ENCODE measurements around the gene PTBP3.
A peak's percentile ranks its signal among the peaks of the same experiment; 100 is the strongest.

The PTBP3 gene

GRCh38 chr9:112233769-112234168, 99.7 kb downstream of the PTBP3 start:
- TF ChIP-seq MYC (IDR thresholded peaks at IDR 0.05; ENCODE audit: low read depth, low read length) (no peak), MAX (IDR thresholded peaks at IDR 0.05; ENCODE audit: low read depth, low read length) (no peak), POLR2A (IDR thresholded peaks at IDR 0.05; ENCODE audit: extremely low read depth, insufficient read length) (no peak), CTCF (IDR thresholded peaks at IDR 0.05; ENCODE audit: low read depth, low read length) (no peak)
- H3K4me3 ChIP-seq (ENCODE audit: low read depth, low read length), result no peak overlapping the region
- peak; percentile 2 for DNase-seq (ENCODE audit: low read depth)

GRCh38 chr9:112232233-112232632, 101.2 kb downstream of the PTBP3 start:
- DNase-seq (ENCODE audit: low read depth), result no peak
- H3K4me3 ChIP-seq (ENCODE audit: low read depth, low read length), result no peak overlapping the region
- no peak for TF ChIP-seq MYC (IDR thresholded peaks at IDR 0.05; ENCODE audit: low read depth, low read length)
- no peak for TF ChIP-seq CTCF (IDR thresholded peaks at IDR 0.05; ENCODE audit: low read depth, low read length)
- TF ChIP-seq POLR2A (IDR thresholded peaks at IDR 0.05; ENCODE audit: extremely low read depth, insufficient read length), result no peak
- no peak for TF ChIP-seq MAX (IDR thresholded peaks at IDR 0.05; ENCODE audit: low read depth, low read length)

- DNase-seq (ENCODE audit: low read depth), result no peak
- TF ChIP-seq CTCF (IDR thresholded peaks at IDR 0.05; ENCODE audit: low read depth, low read length), result no peak
- no peak for TF ChIP-seq POLR2A (IDR thresholded peaks at IDR 0.05; ENCODE audit: extremely low read depth, insufficient read length)
- TF ChIP-seq MYC (IDR thresholded peaks at IDR 0.05; ENCODE audit: low read depth, low read length), result no peak
- no peak for TF ChIP-seq MAX (IDR thresholded peaks at IDR 0.05; ENCODE audit: low read depth, low read length)
Observed at GRCh38 chr9:112226091-112226490, 107.3 kb downstream of the PTBP3 start.

GRCh38 chr9:112224401-112225289, 108.8 kb downstream of the PTBP3 start:
- H3K4me3 ChIP-seq (ENCODE audit: low read depth, low read length), result no peak overlapping the region
- peak; percentile 7 for DNase-seq (ENCODE audit: low read depth)
- TF ChIP-seq MYC (IDR thresholded peaks at IDR 0.05; ENCODE audit: low read depth, low read length), result no peak
- no peak for TF ChIP-seq CTCF (IDR thresholded peaks at IDR 0.05; ENCODE audit: low read depth, low read length)
- no peak for TF ChIP-seq POLR2A (IDR thresholded peaks at IDR 0.05; ENCODE audit: extremely low read depth, insufficient read length)
- TF ChIP-seq MAX (IDR thresholded peaks at IDR 0.05; ENCODE audit: low read depth, low read length), result no peak

More at GRCh38 chr9:112226091-112226490, 107.3 kb downstream of the PTBP3 start:
- H3K4me3 ChIP-seq (ENCODE audit: low read depth, low read length), result no peak overlapping the region

GRCh38 chr9:112218908-112219307, 114.5 kb downstream of the PTBP3 start:
- no peak for DNase-seq (ENCODE audit: low read depth)
- no peak for TF ChIP-seq POLR2A (IDR thresholded peaks at IDR 0.05; ENCODE audit: extremely low read depth, insufficient read length)
- no peak for TF ChIP-seq CTCF (IDR thresholded peaks at IDR 0.05; ENCODE audit: low read depth, low read length)
- TF ChIP-seq MAX (IDR thresholded peaks at IDR 0.05; ENCODE audit: low read depth, low read length), result no peak
- H3K4me3 ChIP-seq (ENCODE audit: low read depth, low read length), result no peak overlapping the region

Measured in NB4 (cell line).